ENCODE data around the gene ZNF385B.

ZNF385B gene

DNA sequence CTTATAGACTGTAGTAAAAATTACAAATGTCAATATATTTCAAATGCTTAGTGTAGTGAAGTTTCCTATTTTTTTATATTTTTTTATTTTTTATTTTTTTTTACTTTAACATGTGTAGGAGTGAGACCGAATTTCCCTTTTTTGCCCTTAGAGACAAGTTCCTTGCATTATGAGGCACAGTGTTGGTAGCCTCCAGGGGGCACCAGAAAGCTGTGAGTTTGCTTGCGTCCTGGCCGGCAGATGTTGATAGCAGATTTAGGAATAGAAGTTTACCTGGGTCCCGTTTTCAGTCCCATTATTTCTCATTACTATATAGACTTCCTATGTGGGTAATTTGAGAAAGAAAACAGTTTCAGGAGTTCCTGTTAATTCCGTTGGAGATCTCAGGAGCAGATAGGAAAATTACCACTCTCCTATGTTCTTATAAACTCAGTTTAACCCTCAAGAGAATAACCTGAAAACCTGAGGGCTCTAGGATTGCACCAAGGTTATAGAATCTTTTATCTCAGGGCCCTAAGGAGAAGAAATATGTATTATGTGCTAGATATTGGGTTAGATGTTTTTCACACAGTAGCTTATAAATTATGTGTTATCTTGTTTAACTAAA lies 439.3 kb downstream of the ZNF385B start:
- no peak overlapping the region for H3K4me3 ChIP-seq (ENCODE audit: low read depth, low read length)
- in situ Hi-C loops (cut with HindIII; ENCODE audit: low sequenced_read_pairs): no loop called here
- peak; percentile 90 for TF ChIP-seq CTCF (IDR thresholded peaks at IDR 0.05; ENCODE audit: low read depth, low read length)
- DNase-seq (ENCODE audit: low read depth, low spot score): peak; percentile 75

GRCh38 chr2:179417436-179417949 lies 443.9 kb downstream of the ZNF385B start:
- DNase-seq (ENCODE audit: low read depth, low spot score): no peak
- H3K4me3 ChIP-seq (ENCODE audit: low read depth, low read length): no peak overlapping the region
- in situ Hi-C loops (cut with HindIII; ENCODE audit: low sequenced_read_pairs): no loop called here
- TF ChIP-seq CTCF (IDR thresholded peaks at IDR 0.05; ENCODE audit: low read depth, low read length): no peak

- in situ Hi-C loops (cut with HindIII; ENCODE audit: low sequenced_read_pairs): no loop called here
- DNase-seq (ENCODE audit: low read depth, low spot score): peak; percentile 34
- no peak for TF ChIP-seq CTCF (IDR thresholded peaks at IDR 0.05; ENCODE audit: low read depth, low read length)
These were observed 449.3 kb downstream of the ZNF385B start for GRCh38 chr2:179412112-179412511.

GRCh38 chr2:179410552-179411356 lies 450.7 kb downstream of the ZNF385B start:
- no peak overlapping the region for H3K4me3 ChIP-seq (ENCODE audit: low read depth, low read length)
- peak; percentile 75 for TF ChIP-seq CTCF (IDR thresholded peaks at IDR 0.05; ENCODE audit: low read depth, low read length)
- in situ Hi-C loops (cut with HindIII; ENCODE audit: low sequenced_read_pairs): no loop called here
- DNase-seq (ENCODE audit: low read depth, low spot score): peak; percentile 56

More at GRCh38 chr2:179412112-179412511, 449.3 kb downstream of the ZNF385B start:
- H3K4me3 ChIP-seq (ENCODE audit: low read depth, low read length): no peak overlapping the region

GRCh38 chr2:179403624-179404023 lies 457.8 kb downstream of the ZNF385B start:
- in situ Hi-C loops (cut with HindIII; ENCODE audit: low sequenced_read_pairs): no loop called here
- H3K4me3 ChIP-seq (ENCODE audit: low read depth, low read length): no peak overlapping the region
- DNase-seq (ENCODE audit: low read depth, low spot score): no peak
- TF ChIP-seq CTCF (IDR thresholded peaks at IDR 0.05; ENCODE audit: low read depth, low read length): no peak

- no peak for TF ChIP-seq CTCF (IDR thresholded peaks at IDR 0.05; ENCODE audit: low read depth, low read length)
- DNase-seq (ENCODE audit: low read depth, low spot score): peak; percentile 40
- in situ Hi-C loops (cut with HindIII; ENCODE audit: low sequenced_read_pairs): no loop called here
- H3K4me3 ChIP-seq (ENCODE audit: low read depth, low read length): no peak overlapping the region
These were observed 467.9 kb downstream of the ZNF385B start for GRCh38 chr2:179393481-179393880.

Measured in astrocyte of the spinal cord (primary cell).